SK-N-SH (cell line): Measurements from ENCODE around the gene EPB41L2. TPM values are rescaled to one million over a fixed set of nuclear protein-coding genes. Genes with fewer than 3 reads are reported as not detected.

Experiments
- CTCF ChIA-PET: fragments of 300-600, 350-600 bp; formaldehyde crosslinking; extraction: SDS; loops from one replicate; lab custom pipeline; 2021; lab: Yijun Ruan, JAX
- POLR2A ChIA-PET: fragments of 350-600 bp; sonication (Branson Sonifier 250); formaldehyde crosslinking; extraction: SDS; loops from one replicate; lab custom pipeline; 2020; ENCODE audit warnings: antibody characterized with exemption, inconsistent platforms; lab: Yijun Ruan, JAX
- DNase-seq: peaks from one replicate; pipeline ENCODE4 v3.0.0; 2012
- H2AFZ ChIP-seq: fragments of 200-600 bp; sonication (generic); 2 replicates; pipeline ENCODE4 v1.8.1; 2016; ENCODE audit warnings: antibody characterized with exemption, mild to moderate bottlenecking, low read depth
- H3F3A ChIP-seq: fragments of 200-600 bp; sonication (generic); replicated peaks from 2 replicates; pipeline ENCODE3; 2016; ENCODE audit warnings: antibody characterized with exemption, mild to moderate bottlenecking; ENCODE audit not compliant: insufficient read depth
- H3K27ac ChIP-seq, 2 experiments: fragments of 200-500 bp in 1 of 2; fragments of 200-600 bp in 1 of 2; sonication (Bioruptor generic) in 1 of 2; sonication (generic), shearing (Covaris generic) in 1 of 2; 2 replicates each; pipeline versions ENCODE4 v1.5.1 to v1.6.1; 2014 to 2016; ENCODE audit warnings: low read depth in 2 of 2, inconsistent platforms in 1 of 2, low read length in 1 of 2, mild to moderate bottlenecking in 1 of 2, mixed read lengths in 1 of 2
- H3K27me3 ChIP-seq: fragments of 200-600 bp; sonication (generic), shearing (Covaris generic); 2 replicates; pipeline ENCODE4 v1.6.1; 2016; ENCODE audit warnings: mixed run types; ENCODE audit not compliant: insufficient read depth
- H3K36me3 ChIP-seq, 2 experiments: fragments of 200-500 bp in 1 of 2; fragments of 200-600 bp in 1 of 2; sonication (Bioruptor generic) in 1 of 2; sonication (generic) in 1 of 2; replicated peaks in 1 of 2; 2 replicates each; pipeline versions ENCODE3 to v1.5.1; 2014 to 2016; ENCODE audit warnings: low read length in 1 of 2, mild to moderate bottlenecking in 1 of 2; ENCODE audit not compliant: insufficient read depth in 2 of 2, control insufficient read depth in 1 of 2
- H3K4me1 ChIP-seq, 2 experiments: fragments of 200-500 bp in 1 of 2; fragments of 200-600 bp in 1 of 2; sonication (Bioruptor generic) in 1 of 2; sonication (generic), shearing (Covaris generic) in 1 of 2; 2 replicates each; pipeline versions ENCODE4 v1.5.1 to v1.6.1; 2014 to 2016; ENCODE audit warnings: low read depth in 1 of 2, low read length in 1 of 2, mixed run types in 1 of 2; ENCODE audit not compliant: insufficient read depth in 2 of 2, control insufficient read depth in 1 of 2
- H3K4me2 ChIP-seq: fragments of 200-600 bp; sonication (generic), shearing (Covaris generic); 2 replicates; pipeline ENCODE4 v1.6.1; 2017; ENCODE audit warnings: mixed run types
- H3K4me3 ChIP-seq, 2 experiments: fragments of 200-500 bp in 1 of 2; fragments of 200-600 bp in 1 of 2; sonication (Bioruptor generic) in 1 of 2; sonication (generic), shearing (Covaris generic) in 1 of 2; 2 replicates each; pipeline versions ENCODE4 v1.5.1 to v1.8.1; 2014 to 2016; ENCODE audit warnings: low read depth in 2 of 2, inconsistent platforms in 1 of 2, low read length in 1 of 2, mild to moderate bottlenecking in 1 of 2, mixed read lengths in 1 of 2, moderate library complexity in 1 of 2
- H3K79me2 ChIP-seq: fragments of 200-600 bp; sonication (generic); 2 replicates; pipeline ENCODE4 v1.8.1; 2017; ENCODE audit warnings: mild to moderate bottlenecking; ENCODE audit not compliant: insufficient read depth
- H3K9ac ChIP-seq: fragments of 200-600 bp; sonication (generic); 2 replicates; pipeline ENCODE4 v1.6.1; 2017; ENCODE audit warnings: mixed run types
- H3K9me2 ChIP-seq: fragments of 200-600 bp; sonication (generic); 2 replicates; pipeline ENCODE4 v1.6.1; 2017; ENCODE audit warnings: mixed run types
- H3K9me3 ChIP-seq: fragments of 200-600 bp; sonication (generic); 2 replicates; pipeline ENCODE4 v1.6.1; 2017; ENCODE audit warnings: mixed run types, mild to moderate bottlenecking, moderate library complexity
- H4K20me1 ChIP-seq: fragments of 200-600 bp; sonication (generic); 2 replicates; pipeline ENCODE4 v1.6.1; 2017; ENCODE audit warnings: mild to moderate bottlenecking, mixed run types; ENCODE audit not compliant: insufficient read depth
- CHD2 ChIP-seq: fragments of 150-350 bp; IDR thresholded peaks from 2 replicates; pipeline ENCODE4 v1.6.1; 2018; ENCODE audit warnings: low read length; ENCODE audit not compliant: partially characterized antibody
- EP300 ChIP-seq, 2 experiments: IDR thresholded peaks; 2 replicates each; pipeline versions ENCODE4 v1.4.0 to v1.6.1; 2012; ENCODE audit warnings: borderline replicate concordance in 1 of 2, low read depth in 1 of 2, low read length in 1 of 2
- EZH2phosphoT487 ChIP-seq: fragments of 200-600 bp; sonication (generic); IDR thresholded peaks from 2 replicates; pipeline ENCODE4 v1.6.1; 2017; ENCODE audit warnings: low read depth, mixed run types, mild to moderate bottlenecking, antibody characterized with exemption, moderate library complexity, borderline replicate concordance
- FOSL2 ChIP-seq: IDR thresholded peaks from 2 replicates; pipeline ENCODE4 v1.4.0; 2012; ENCODE audit warnings: low read depth, mild to moderate bottlenecking, moderate library complexity, borderline replicate concordance
- FOXJ3 ChIP-seq: sonication (generic); formaldehyde crosslinking; IDR thresholded peaks from 2 replicates; pipeline ENCODE4 v1.5.1; 2020; ENCODE audit warnings: mild to moderate bottlenecking, missing genetic modification reagents
- FOXM1 ChIP-seq: IDR thresholded peaks from 2 replicates; pipeline ENCODE4 v1.4.0; 2012; ENCODE audit warnings: low read depth, mild to moderate bottlenecking
- NFIC ChIP-seq: IDR thresholded peaks from 2 replicates; pipeline ENCODE4 v1.4.0; 2012; ENCODE audit warnings: borderline replicate concordance
- RAD21 ChIP-seq: IDR thresholded peaks from 2 replicates; pipeline ENCODE4 v1.6.1; 2012; ENCODE audit warnings: mild to moderate bottlenecking, low read length
- RCOR1 ChIP-seq: fragments of 150-350 bp; IDR thresholded peaks from 2 replicates; pipeline ENCODE4 v1.6.1; 2017; ENCODE audit warnings: antibody characterized with exemption, low read length
- RXRA ChIP-seq: IDR thresholded peaks from 2 replicates; pipeline ENCODE4 v1.4.0; 2012; ENCODE audit warnings: low read depth, mild to moderate bottlenecking, borderline replicate concordance
- SMC3 ChIP-seq: IDR thresholded peaks from 2 replicates; pipeline ENCODE4 v1.6.1; 2012; ENCODE audit warnings: low read depth, low read length, improper control_type of control experiment
- TAF1 ChIP-seq: IDR thresholded peaks from 2 replicates; pipeline ENCODE4 v1.6.1; 2012; ENCODE audit warnings: low read depth, mild to moderate bottlenecking, low read length, moderate library complexity, borderline replicate concordance
- TCF12 ChIP-seq: IDR thresholded peaks from 2 replicates; pipeline ENCODE4 v1.4.0; 2012
- TEAD4 ChIP-seq: IDR thresholded peaks from 2 replicates; pipeline ENCODE4 v1.4.0; 2012; ENCODE audit warnings: mild to moderate bottlenecking, borderline replicate concordance; ENCODE audit not compliant: insufficient read depth
- USF1 ChIP-seq: IDR thresholded peaks from 2 replicates; pipeline ENCODE4 v1.4.0; 2012; ENCODE audit warnings: low read depth, borderline replicate concordance
- USF2 ChIP-seq: fragments of 150-350 bp; IDR thresholded peaks from 2 replicates; pipeline ENCODE4 v1.6.1; 2017; ENCODE audit warnings: antibody characterized with exemption, low read length, low read depth, borderline replicate concordance
- YY1 ChIP-seq: IDR thresholded peaks from 2 replicates; pipeline ENCODE4 v1.4.0; 2012; ENCODE audit warnings: low read depth, mild to moderate bottlenecking
- polyA plus RNA-seq, 3 experiments: library from polyadenylated mRNA; depleted of rRNA; stranded (reverse); fragments of >200 nt; gene quantifications; 2 replicates each; pipeline ENCODE4 v1.2.3, GENCODE V29; 2012
- TF ChIP-seq, protein P1 (sequence below): IDR thresholded peaks from 2 replicates; pipeline ENCODE4 v1.6.1; 2012; ENCODE audit warnings: mild to moderate bottlenecking, low read depth, low read length, moderate library complexity

Gene EPB41L2
- polyA plus RNA-seq, 1 of the 3 experiments (the other 2 are of a cell fraction), result 1.4 TPM

DNA sequence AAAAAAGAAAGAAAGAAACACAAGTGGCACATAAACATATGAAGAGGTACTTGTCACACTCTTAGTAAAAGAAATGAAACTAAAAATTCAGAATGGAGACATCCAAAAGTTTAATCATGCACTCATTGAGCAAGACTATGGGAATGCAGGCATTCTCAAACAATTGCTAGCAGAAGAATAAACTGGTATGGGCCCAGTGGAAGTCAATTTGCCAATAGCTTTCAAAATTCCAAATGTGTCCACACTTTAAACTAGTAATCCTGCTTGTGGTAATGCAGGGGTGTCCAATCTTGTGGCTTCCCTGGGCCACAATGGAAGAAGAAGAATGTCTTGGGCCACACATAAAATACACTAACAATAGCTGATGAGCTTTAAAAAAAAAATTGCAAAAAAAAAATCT, 97.4 kb downstream of the EPB41L2 start:
- peaks cover 13% of the 10 kb centered on the region; the same call in 1 of the 2 replicates for H3K27me3 ChIP-seq
- no peak overlapping the region for H3K4me3 ChIP-seq
- H3K9me2 ChIP-seq, result no peaks in the 10 kb centered on the region
- no peak overlapping the region for H2AFZ ChIP-seq
- TF ChIP-seq FOXM1, result no peak
- TF ChIP-seq FOXJ3 (CRISPR knock-in tag), result no peak
- no peak for TF ChIP-seq RXRA
- TF ChIP-seq RCOR1, result no peak
- TF ChIP-seq YY1, result no peak
- TF ChIP-seq EZH2phosphoT487, result no peak
- no peak for TF ChIP-seq CHD2
- no peak for TF ChIP-seq TEAD4
- no peak for TF ChIP-seq USF2
- TF ChIP-seq EP300 (IDR thresholded peaks at IDR 0.05; ENCODE audit: borderline replicate concordance in 1 of 2, low read depth in 1 of 2, low read length in 1 of 2), result no peak
- TF ChIP-seq USF1, result no peak
- no peak for TF ChIP-seq SMC3
- TF ChIP-seq FOSL2, result no peak
- no peak for TF ChIP-seq TAF1
- TF ChIP-seq RAD21, result no peak
- TF ChIP-seq, protein P1, sequence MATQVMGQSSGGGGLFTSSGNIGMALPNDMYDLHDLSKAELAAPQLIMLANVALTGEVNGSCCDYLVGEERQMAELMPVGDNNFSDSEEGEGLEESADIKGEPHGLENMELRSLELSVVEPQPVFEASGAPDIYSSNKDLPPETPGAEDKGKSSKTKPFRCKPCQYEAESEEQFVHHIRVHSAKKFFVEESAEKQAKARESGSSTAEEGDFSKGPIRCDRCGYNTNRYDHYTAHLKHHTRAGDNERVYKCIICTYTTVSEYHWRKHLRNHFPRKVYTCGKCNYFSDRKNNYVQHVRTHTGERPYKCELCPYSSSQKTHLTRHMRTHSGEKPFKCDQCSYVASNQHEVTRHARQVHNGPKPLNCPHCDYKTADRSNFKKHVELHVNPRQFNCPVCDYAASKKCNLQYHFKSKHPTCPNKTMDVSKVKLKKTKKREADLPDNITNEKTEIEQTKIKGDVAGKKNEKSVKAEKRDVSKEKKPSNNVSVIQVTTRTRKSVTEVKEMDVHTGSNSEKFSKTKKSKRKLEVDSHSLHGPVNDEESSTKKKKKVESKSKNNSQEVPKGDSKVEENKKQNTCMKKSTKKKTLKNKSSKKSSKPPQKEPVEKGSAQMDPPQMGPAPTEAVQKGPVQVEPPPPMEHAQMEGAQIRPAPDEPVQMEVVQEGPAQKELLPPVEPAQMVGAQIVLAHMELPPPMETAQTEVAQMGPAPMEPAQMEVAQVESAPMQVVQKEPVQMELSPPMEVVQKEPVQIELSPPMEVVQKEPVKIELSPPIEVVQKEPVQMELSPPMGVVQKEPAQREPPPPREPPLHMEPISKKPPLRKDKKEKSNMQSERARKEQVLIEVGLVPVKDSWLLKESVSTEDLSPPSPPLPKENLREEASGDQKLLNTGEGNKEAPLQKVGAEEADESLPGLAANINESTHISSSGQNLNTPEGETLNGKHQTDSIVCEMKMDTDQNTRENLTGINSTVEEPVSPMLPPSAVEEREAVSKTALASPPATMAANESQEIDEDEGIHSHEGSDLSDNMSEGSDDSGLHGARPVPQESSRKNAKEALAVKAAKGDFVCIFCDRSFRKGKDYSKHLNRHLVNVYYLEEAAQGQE, result no peak
- TF ChIP-seq NFIC, result no peak
- TF ChIP-seq TCF12, result no peak
- TF ChIP-seq, all 33 proteins: peak for 0
- CTCF ChIA-PET, result no interaction called here
- Histone ChIP-seq H3K79me2 (no peaks in the 10 kb centered on the region), H3K4me2 (no peak overlapping the region), H3K36me3 (no peaks in the 10 kb centered on the region), H4K20me1 (no peaks in the 10 kb centered on the region), H3K9ac (no peak overlapping the region), H3F3A (no peaks in the 10 kb centered on the region), H3K9me3 (no peaks in the 10 kb centered on the region), H3K4me1 (peaks cover 0 to 8% of the 10 kb centered on the region in 2 experiments; a peak in 1 of 4 replicates), H3K27ac (no peak overlapping the region)
- POLR2A ChIA-PET, result no interaction called here
- DNase-seq, result no peak
